HG02852 (cell line): ENCODE data around the gene RPS28.

Source experiments
- ATAC-seq: cut with Tn5 transposase; IDR thresholded peaks from one replicate; pipeline ENCODE4 v1.9.1; 2021; ENCODE audit warnings: mild to moderate bottlenecking, moderate library complexity; ENCODE audit not compliant: unreplicated experiment

The RPS28 gene

DNA sequence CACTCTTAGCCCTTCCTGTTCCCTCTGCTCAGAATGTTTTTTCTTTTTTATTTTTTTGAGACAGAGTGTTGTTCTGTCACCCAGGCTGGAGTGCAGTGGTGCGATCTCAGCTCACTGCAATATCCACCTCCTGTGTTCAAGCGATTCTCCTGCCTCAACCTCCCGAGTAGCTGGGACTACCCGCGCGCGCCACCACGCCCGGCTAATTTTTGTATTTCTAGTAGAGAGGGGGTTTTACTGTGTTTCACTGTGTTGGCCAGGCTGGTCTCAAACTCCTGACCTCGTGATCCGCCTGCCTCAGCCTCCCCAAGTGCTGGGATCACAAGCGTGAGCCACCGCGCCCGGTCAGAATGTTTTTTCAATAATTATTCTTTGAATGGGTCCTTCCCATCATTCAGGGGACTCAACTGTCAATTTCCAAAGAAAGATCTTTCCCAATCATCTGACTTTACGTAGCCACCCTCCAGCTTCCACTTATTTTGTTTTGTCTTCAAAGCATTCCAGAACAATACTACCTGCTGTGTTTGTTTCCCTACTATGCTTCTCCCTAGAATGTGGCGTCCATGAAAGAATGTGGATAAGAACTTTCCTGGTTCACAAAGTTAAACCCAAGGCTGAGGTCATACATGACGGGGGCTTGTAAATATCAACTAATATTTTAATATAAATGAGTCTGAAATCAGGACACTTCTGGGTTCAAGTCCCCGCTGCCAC is 1.3 kb upstream of the RPS28 start:
- no peak for ATAC-seq

DNA sequence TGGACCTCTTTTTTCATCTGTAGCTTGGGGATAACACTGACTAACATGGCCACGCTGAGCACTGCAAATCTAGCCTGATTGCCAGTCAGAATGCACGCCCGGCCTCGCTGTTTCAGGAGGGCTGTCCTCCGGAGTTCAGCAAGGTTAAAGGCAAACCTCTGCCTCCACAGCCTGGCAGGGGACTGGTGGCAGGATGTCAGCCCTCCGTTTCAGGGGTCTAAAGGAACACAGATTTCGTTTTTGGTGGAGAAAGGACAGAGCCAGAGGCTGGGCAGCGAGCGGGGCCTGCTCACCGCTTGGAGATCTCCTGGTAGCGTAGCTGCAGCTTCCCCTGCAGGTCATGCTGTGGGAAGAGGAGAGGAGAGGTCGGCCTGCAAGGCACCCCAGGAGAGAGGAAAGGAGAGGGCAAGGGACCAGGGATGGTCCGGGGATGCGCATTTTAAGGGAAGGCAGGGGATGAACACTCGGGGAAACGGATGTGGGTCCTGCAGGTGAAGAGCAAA is 681 bp upstream of the RPS28 start:
- ATAC-seq, result peak; percentile 8

DNA sequence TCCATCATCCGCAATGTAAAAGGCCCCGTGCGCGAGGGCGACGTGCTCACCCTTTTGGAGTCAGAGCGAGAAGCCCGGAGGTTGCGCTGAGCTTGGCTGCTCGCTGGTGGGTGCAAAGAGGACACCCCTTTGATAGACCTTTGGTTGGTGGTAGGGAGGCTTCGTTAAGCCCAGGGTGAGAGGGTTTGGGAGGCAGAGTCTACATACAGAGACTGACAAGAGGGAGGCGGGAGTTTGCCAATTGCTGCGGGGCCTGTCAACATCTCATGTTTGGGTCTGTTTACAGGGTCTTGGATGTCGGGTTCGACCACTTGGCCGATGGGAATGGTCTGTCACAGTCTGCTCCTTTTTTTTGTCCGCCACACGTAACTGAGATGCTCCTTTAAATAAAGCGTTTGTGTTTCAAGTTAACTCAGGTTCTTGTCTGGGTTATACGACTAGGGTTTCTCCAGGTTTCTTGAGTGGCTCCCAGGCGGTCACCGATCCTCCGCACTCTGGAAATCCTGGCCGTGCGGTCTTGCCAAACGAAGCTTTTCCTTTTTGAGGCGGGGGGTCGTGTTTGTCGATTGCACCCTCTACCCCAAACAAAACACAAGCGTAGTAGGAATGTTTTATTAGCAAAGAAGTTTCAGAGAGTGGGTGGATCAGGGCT is 816 bp downstream of the RPS28 start:
- ATAC-seq, result no peak

DNA sequence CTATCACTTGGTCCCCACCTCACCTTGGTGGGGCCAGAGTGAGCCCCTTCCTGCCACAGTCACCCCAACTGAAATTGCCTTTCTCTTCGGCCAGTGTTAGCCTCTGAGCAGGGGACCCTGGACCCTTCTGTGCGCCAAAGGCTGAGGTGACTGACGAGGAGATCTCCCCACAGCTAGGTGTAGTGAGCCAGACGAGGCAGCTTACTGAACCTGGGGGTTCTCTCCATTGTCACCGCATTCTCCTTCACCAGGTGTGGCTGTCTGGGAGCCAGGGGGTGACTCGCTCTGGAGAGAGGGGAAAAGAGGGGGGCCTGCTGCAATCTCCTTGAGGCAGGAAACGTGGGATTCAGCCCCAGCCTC is 1.3 kb downstream of the RPS28 start:
- ATAC-seq, result no peak

DNA sequence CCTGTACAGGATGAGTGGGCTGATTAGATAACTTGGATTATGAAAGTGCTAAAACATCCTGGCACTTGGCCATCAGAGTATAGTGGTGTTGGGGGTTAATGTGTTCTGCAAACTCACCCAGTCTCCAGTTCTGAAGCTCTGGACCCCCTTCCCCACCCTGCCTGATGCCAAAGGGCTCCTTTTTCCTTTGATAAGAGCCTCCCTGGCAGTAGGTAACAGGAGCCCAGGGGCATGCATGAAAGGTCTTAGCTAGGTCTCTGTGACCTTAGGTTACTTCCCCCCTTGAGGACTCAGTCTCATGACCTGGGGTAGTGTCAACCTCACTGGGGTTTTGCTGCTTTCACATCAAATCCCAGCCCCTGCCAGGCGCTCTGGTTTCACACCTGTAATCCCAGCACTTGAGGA is 2.5 kb downstream of the RPS28 start:
- no peak for ATAC-seq

DNA sequence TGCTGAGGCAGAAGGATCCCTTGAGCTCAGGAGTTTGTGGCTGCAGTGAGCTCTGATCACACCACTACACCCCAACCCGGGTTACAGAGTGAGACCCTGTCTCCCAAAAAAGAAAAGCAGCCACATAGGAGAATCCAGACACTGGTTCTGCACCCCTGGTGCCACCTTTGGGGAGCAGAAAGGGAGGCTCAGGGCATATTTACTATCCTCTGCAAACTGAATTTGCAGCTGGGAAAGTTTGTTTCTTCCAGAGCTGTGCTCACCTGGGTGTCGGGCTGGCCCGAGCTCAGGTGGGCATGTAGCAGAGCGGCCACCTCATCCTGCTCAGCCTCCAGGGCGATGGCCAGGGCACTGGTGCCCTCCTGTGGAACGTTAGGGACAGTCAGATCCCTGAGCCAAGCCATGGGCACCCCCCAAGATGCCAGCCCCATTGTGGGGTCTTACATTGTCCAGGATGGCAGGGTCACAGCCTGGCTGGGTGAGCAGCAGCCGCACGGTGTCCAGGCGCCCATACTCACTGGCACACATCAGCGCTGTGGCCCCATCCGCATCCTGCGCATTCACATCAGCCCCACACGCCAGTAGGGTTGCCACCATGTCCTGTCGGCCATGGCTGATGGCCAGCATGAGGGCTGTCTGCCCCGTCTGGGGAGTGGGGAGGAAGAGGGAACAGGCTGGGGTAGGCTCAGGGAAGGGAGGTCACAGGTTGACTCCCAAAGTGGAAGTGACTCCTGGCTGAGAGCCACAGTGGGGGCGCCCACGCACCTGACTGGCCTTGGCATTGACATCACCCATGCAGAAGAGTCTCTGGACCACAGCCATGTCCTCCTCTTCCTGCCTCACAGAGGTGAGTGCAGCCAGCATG is 3.1 kb downstream of the RPS28 start:
- ATAC-seq, result no peak

DNA sequence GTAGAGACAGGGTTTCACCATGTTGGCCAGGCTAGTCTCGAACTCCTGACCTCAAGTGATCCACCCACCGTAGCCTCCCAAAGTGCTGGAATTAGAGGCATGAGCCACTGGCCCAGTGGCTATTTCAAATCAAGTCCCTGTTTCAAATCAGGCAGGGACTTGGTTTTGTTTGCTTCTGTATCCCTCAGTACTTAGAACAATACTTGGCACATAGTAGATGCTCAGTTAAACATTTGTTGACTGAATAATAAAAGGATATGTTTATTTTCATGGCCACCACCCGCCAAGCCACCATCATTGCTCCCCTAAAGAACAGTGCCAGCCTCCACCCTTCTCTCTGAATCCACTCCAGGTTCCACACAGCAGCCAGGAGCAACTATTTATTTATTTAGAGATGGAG is 4.2 kb downstream of the RPS28 start:
- ATAC-seq, result no peak

DNA sequence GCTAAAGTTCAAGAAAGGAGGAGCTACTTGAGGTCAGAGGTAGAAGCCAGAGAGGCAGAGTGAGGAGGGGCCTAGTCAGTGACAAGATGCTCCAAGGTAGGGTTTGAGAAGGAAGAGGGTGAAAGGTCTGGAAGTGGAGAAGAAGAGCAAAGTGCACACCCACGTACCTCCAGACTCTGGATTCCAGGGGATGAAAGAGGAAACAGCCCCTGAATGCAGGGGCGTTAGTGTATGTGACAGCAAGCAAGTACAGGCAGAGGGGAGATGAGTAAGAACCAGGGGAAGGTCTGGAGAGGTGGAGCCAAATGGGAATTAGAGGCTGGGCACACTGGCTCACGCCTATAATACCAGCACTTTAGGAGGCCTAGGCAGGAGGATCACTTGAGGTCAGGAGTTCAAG is 8.7 kb downstream of the RPS28 start:
- ATAC-seq, result no peak

DNA sequence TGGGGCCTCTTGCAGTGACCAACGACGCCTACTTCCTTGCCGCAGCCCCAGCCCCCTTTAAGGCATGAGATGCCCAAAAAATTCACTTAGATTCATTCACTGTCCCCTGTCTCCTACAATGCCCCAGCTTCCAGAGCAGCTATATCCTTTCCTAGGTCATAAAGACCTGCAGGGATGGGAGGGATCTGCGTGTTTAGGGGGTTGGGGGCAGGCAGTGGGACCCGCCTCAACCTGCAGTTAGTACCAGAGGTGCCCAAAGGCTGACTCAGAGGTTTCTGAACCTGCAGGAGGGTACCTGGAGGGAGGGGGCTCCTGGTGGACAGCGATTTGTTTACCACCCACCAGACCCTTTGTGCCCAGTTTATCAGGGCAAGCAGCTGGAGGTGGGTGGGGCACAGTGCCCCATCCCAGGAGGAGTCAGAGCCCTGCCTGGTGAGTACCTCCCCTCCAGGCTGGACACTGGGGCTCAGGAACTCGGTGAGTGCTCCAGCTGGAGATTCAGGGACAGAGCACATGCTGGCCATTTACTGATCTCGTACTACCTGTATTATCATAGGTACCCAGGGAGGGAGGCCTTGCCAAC is 10.1 kb downstream of the RPS28 start:
- ATAC-seq, result no peak

DNA sequence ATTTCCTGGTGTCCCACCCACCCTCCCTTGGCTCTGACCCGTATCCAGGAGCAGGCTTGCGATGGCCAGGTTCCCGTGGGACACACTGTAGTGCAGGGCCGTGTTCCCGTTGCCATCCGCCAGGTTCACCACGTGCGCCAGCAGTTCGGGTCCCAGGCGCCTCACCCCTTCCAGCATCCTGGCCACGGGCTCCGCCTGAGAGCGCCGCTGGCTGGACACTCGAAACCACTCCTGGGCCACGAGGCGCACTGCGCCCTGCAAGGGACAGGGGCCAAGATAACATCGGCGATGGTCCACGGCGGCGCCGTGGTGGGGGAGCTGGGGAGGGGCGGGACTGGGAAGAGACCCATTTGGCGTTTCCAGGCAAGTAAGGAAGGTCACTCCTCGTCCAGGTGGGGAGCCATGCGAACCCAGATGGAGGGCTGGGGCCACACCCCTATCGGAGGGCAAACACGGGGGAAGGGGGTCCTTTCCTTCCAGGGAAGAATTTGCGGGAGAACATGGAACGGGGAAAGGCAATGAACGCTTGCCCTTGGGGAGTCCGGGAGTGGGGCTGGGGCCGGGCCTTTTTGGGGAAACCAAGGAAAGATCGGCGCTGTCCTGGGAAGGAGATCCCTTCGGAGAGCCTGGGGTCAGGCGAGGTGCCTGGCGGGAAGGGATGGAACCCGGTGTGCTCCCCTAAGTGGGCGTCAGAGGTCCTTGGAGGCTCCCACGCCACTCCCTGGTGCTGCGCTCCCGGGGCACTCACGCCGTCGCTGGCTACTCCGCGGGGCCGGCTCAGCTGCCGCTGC is 11.9 kb downstream of the RPS28 start:
- no peak for ATAC-seq

DNA sequence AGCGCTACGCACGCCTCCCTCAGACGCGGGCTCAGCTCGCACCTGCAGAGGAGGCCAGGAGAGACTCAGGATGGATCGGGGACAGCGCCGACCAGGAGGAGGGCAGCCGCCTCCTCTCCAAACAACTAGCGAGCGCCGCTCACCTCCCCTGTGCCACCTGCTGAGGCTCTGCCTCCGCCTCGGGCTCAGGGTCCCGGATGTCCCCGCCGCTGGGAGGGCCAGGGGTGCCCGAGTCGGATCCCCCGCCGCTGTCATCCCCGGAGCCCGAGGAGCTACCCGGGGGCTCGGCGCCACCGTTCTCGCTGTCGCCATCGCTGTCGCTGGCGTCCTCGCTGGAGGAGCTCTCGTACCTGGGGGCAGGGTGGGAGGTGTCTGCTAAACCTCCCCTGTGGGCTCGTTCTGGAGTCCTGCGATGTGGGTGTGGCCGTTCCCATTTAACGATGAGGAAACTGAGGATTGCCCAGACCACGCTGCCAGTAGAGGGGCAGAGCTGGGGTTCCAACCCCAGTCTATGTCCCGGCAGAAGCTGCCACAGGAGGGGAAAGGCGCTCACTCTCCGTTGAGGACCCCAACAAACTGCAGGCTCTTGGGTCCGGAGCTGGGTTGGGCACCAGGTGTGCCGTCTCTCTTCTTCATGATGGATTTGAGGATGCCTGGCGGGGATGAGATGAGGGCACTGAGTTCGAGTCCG is 12.6 kb downstream of the RPS28 start:
- no peak for ATAC-seq

DNA sequence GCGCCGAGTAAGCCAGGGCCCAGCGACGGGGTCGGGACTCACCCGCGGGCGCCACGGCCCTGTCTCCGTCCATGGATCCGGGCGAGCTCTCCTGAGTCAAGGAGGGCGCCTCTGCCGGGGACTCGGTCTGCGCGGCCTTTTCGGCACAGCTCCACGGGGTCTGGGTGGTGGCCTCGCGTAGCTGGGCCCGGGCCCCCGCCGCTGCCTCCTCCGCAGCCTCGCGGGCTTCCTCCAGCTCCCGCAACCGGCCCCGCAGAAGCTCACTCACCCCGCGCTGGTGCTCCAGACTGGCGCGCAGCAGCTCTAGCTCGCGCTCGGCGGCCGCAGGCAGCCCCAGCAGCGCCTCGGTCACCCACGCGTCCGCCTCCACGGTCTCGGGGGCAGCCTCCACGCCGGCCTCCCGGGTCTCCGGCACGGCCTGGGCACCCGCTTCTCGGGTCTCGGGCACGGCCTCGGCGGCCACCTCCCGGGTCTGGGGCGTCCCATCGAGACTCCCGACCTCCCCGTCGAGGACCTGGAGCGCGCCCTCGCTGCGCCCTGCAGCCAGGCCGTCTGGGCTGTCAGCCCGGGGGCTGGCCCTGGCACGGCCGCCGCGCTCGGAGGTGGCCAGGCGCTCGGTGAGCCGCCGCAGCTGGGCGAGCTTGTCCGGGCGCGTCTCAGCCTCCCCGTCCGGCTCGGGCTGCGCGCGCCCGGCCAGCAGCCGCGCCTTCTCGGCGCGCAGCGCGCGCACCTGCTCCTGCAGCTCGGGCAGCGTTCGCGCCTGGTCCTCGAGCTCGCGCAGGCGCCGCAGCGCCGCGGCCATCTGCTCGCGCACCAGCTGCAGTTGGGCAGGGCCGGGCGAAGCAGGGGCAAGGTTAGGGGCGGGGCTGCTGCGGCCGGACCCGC is 13.4 kb downstream of the RPS28 start:
- no peak for ATAC-seq

DNA sequence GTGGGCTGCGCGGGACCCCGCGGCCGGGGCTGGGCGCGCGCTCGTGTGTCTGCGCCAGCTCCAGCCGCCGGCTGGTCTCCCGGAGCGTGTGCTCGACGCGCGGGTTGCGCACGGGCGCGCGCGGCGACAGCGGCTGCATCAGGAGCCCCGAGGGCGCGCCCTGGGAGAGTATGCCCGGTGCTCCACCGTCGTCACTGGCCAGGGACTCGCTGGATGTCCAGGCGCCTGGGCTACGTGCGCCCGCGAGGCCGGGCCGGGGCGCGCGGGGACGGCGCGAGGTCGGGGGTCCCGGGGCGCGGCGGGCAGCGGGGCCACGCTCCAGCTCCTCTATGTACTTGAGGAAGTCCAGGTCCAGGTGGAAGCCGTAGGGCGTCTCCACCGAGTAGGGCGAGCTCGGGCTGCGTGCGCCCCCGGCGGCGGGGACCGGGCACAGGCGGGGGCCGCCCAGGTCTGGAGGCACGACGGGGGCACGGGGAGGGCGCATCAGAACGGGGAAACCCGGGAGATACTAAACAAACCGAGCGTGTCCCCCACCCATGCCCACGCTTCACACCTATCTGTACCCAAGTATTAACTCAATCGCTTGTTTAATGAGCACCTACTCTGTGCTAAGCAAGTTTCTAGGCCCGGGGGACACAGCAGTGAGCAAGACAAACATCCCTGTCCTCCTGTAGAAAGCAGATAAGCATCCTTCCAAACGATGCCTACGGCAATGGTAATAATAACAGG is 14.2 kb downstream of the RPS28 start:
- ATAC-seq, result no peak

DNA sequence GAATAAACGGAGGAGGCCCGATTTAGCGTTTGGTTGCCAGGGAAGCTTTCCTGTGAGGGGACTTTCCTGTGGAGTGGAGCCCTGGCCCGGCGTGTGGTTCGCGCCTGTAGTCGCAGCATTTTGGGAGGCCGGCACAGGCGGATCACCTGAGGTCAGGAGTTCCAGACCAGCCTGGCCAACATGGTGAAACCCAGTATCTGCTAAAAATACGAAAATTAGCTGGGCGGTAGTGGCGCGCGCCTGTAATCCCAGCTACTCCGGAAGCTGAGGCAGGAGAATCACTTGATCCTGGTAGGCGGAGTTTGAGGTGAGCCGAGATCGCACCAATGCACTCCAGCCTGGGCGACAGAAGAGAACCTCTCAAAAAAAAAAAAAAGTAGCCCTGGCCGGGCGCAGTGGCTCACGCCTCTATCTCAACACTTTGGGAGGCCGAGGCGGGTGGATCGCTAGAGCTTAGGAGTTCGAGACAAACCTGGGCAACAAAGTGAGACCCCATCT is 14.8 kb downstream of the RPS28 start:
- no peak for ATAC-seq

DNA sequence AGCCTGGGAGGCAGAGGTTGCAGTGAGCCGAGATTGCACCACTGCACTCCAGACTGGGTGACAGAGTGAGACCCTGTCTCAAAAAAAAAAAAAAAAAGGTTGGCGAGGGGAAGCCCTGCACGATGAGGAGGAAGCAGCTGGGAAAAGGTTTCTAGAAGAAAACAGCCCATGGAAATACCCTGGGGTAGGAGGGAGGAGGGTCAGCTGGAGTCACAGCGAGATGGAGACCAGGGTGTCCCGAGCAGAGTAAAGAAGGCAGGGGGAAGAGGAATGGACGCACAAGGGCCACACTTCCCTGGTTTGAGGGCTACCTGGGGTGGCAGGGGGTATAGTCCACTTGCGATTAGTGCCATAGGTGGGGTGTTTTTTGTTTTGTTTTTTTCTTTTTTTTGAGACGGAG is 15.4 kb downstream of the RPS28 start:
- no peak for ATAC-seq

DNA sequence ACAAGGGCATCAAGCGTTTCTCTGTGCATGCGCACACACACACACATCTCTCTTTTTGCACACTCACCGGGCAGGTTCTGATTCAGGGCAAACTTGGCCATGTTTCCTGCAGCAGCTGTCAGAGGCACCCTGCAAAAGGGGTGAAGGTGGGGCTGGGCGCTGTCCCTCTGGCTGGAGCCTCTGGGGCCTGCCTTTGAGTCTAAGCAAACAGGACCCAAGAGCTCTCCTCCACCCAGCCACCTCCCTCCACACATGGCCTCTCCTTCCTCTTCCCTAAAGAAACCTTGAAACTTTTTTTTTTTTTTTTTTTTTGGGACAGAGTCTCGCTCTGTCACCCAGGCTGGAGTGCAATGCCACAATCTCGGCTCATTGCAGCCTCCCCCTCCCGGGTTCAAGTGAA is 16.4 kb downstream of the RPS28 start:
- ATAC-seq, result no peak

DNA sequence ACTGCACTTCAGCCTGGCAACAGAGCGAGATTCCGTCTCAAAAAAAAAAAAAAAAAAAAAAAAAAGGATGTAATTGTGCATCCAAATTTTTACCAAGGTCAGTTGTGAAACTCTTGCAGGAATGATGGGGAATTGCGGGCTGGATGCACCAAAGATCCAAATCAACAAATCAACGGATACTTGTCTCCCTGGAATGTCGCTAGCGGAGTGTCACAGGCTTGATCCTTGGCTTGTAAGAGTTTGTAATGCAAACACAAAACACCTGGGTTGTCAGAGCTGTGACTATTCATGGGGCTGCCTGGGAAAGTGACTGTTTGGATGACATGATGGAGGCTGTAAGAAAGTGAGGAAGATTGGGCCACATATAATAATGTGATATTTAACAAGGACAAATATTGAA is 17.5 kb downstream of the RPS28 start:
- ATAC-seq, result no peak
